ENCODE results near the gene POLE2. TPM values are rescaled to one million over a fixed set of nuclear protein-coding genes. Genes with fewer than 3 reads are reported as not detected.

POLE2 gene
- total and polyA plus RNA-seq, 2 of the 13 experiments (the other 11 are each of a cell fraction or from before 2014, with no cell fraction given) = 16.6 to 37.0 TPM

- TF ChIP-seq CREB3 (CRISPR knock-in tag; IDR thresholded peaks at IDR 0.05) = no peak
Observed at GRCh38 chr14:49692811-49693734, 5.1 kb upstream of the POLE2 start, which contains the start of gene KLHDC1 (continued).

GRCh38 chr14:49692193-49692757 is 4.3 kb upstream of the POLE2 start:
- Histone ChIP-seq H3K4me1 (ENCODE audit: insufficient read depth, low read length) (peaks cover 39% of the 10 kb centered on the region), H2AFZ (ENCODE audit: low read length) (peak overlapping the region; percentile 66), H3K4me2 (ENCODE audit: low read depth, low read length) (peak overlapping the region; percentile 73), H3K4me3 (replicated peaks in 1 of 3; ENCODE audit: insufficient read depth in 1 of 3, low read depth in 2 of 3, low read length in 3 of 3) (peak overlapping the region; percentile 67 to 88 (median 75)), H3K79me2 (ENCODE audit: insufficient read depth, low read length) (peaks cover 3% of the 10 kb centered on the region), H3K27me3 (ENCODE audit: control insufficient read depth in 1 of 2, insufficient read depth in 2 of 2, low read length in 2 of 2) (no peaks in the 10 kb centered on the region; a peak in 2 of 5 replicates), H3K36me3 (replicated peaks in 1 of 2; ENCODE audit: control insufficient read depth in 1 of 2, insufficient read depth in 2 of 2, low read length in 2 of 2) (no peaks in the 10 kb centered on the region), H3K27ac (ENCODE audit: extremely low read length, insufficient read depth, low read length) (peak overlapping the region; percentile 77), H3K9me3 (ENCODE audit: low read length) (no peaks in the 10 kb centered on the region), H3K9ac (ENCODE audit: insufficient read depth, low read depth, low read length) (peak overlapping the region; percentile 88; the same call in 1 of the 2 replicates), H4K20me1 (ENCODE audit: insufficient read depth, low read length) (no peaks in the 10 kb centered on the region)
- WGBS (ENCODE audit: low lambda C conversion rate) = under 1% methylated on average over 6 of the region's 6 CpGs
- FAIRE-seq = no peak
- CTCF ChIA-PET (ENCODE audit: low intra/inter-chr PET ratio, low total read pairs) = no interaction called here
- TF ChIP-seq ARHGAP35 (CRISPR knock-in tag; IDR thresholded peaks at IDR 0.05; ENCODE audit: borderline replicate concordance) (no peak), BRCA1 (CRISPR knock-in tag; IDR thresholded peaks at IDR 0.05) (no peak), ZNF564 (CRISPR knock-in tag; IDR thresholded peaks at IDR 0.05) (0 out of 2 replicates have a peak, but pooled peaks have one; percentile 13), ZNF850 (CRISPR knock-in tag; conservative IDR thresholded peaks at IDR 0.05) (0 out of 2 replicates have a peak, but pooled peaks have one; percentile 11), CREM (IDR thresholded peaks at IDR 0.05) (0 out of 2 replicates have a peak, but pooled peaks have one; percentile 15), CREM (CRISPR knock-in tag; IDR thresholded peaks at IDR 0.05) (no peak), ZBTB25 (CRISPR knock-in tag; IDR thresholded peaks at IDR 0.05) (peak; percentile 25; the same call in 1 of the 2 replicates), HNRNPUL1 (IDR thresholded peaks at IDR 0.05; ENCODE audit: low read depth, low read length) (no peak), MTF2 (CRISPR knock-in tag; IDR thresholded peaks at IDR 0.05; ENCODE audit: borderline replicate concordance) (0 out of 2 replicates have a peak, but pooled peaks have one; percentile 12)
- no peak for DNase-seq (ENCODE audit: low spot score)
- TSS peak; percentile 73 for BruUV-seq (replicated peaks)
- POLR2A ChIA-PET = interaction anchor here (0.6 to 4.6 kb wide), 9 partner anchors 19 to 168 kb away, joined by 3 to 64 read pairs (median 4); partner anchors contain the start of genes KLHDC2 and NEMF
- in situ Hi-C loops (cut with HindIII; ENCODE audit: extremely low pct_ligation_motif_present, low pct_unique_long_range_greater_than_20kb) = loop anchor here (10.0 kb wide), 1 partner anchor 73 kb away; the partner anchor contains the start of gene KLHDC2
- intact Hi-C loops (cut with micrococcal nuclease; ENCODE audit: unreplicated experiment) = loop anchor here (2.0 to 5.0 kb wide), 3 partner anchors 50 to 160 kb away; partner anchors contain the start of genes KLHDC2 and NEMF
- no peak for ATAC-seq
